H1 (cell line): ENCODE data around the gene DKK1. TPM values are rescaled to one million over a fixed set of nuclear protein-coding genes. Genes with fewer than 3 reads are reported as not detected.

Experiments
- CTCF ChIA-PET: fragments of 300-600 bp; sonication (Branson Sonifier 250); formaldehyde crosslinking; loops from one replicate; lab custom pipeline; 2021; ENCODE audit not compliant: partially characterized antibody; lab: Charles Lee
- POLR2A ChIA-PET: fragments of 300-600 bp; sonication (Branson Sonifier 250); formaldehyde crosslinking; loops from one replicate; lab custom pipeline; 2021; ENCODE audit warnings: inconsistent platforms; ENCODE audit not compliant: partially characterized antibody; lab: Charles Lee
- DNase-seq, 2 experiments: peaks; one replicate each; pipeline versions ENCODE4 v3.0.0 to v3.0.0-alpha.2; 2010 to 2022; ENCODE audit warnings: low spot score in 2 of 2, low read depth in 1 of 2, mixed read lengths in 1 of 2
- FAIRE-seq: peaks from 2 replicates; lab custom pipeline; 2011; peaks lifted over from hg19 to GRCh38; lab: Jason Lieb, UNC
- H2AFZ ChIP-seq: 2 replicates; pipeline ENCODE4 v1.8.1; 2012; ENCODE audit warnings: low read length, inconsistent platforms
- H2AK5ac ChIP-seq: 2 replicates; pipeline ENCODE4 v1.6.1; 2013; ENCODE audit warnings: low read depth, low read length
- H2BK120ac ChIP-seq: replicated peaks from 2 replicates; pipeline ENCODE3; 2013; ENCODE audit warnings: low read depth, low read length, inconsistent platforms
- H2BK12ac ChIP-seq: 2 replicates; pipeline ENCODE4 v1.6.1; 2013; ENCODE audit warnings: low read depth, low read length
- H2BK15ac ChIP-seq: 2 replicates; pipeline ENCODE4 v1.6.1; 2013; ENCODE audit warnings: low read length
- H2BK20ac ChIP-seq: 2 replicates; pipeline ENCODE4 v1.6.1; 2013; ENCODE audit warnings: low read length
- H2BK5ac ChIP-seq: 2 replicates; pipeline ENCODE4 v1.6.1; 2013; ENCODE audit warnings: low read depth, low read length
- H3K14ac ChIP-seq: 2 replicates; pipeline ENCODE4 v1.6.1; 2013; ENCODE audit warnings: inconsistent platforms; ENCODE audit not compliant: insufficient read length
- H3K18ac ChIP-seq: 2 replicates; pipeline ENCODE4 v1.6.1; 2013; ENCODE audit warnings: low read length; ENCODE audit errors: extremely low read depth
- H3K23ac ChIP-seq: 2 replicates; pipeline ENCODE4 v1.6.1; 2013; ENCODE audit warnings: inconsistent platforms; ENCODE audit not compliant: insufficient read length
- H3K23me2 ChIP-seq: 2 replicates; pipeline ENCODE4 v1.6.1; 2013; ENCODE audit warnings: low read depth, low read length
- H3K27ac ChIP-seq: 2 replicates; pipeline ENCODE4 v1.6.1; 2011; ENCODE audit warnings: low read depth, low read length, inconsistent platforms
- H3K27me3 ChIP-seq, 4 experiments: replicated peaks in 1 of 4; 1 replicate in 1 of 4; 2 replicates in 3 of 4; pipeline versions ENCODE4 v1.6.1 to v1.8.1; 2011 to 2013; ENCODE audit warnings: low read length in 3 of 4, mild to moderate bottlenecking in 3 of 4, inconsistent platforms in 2 of 4, mixed read lengths in 2 of 4, moderate library complexity in 1 of 4; ENCODE audit not compliant: control insufficient read depth in 3 of 4, insufficient read depth in 3 of 4; ENCODE audit errors: extremely low read depth in 1 of 4
- H3K36me3 ChIP-seq, 4 experiments: 2 replicates each; pipeline versions ENCODE4 v1.6.1 to v1.8.1; 2011 to 2013; ENCODE audit warnings: mild to moderate bottlenecking in 4 of 4, low read length in 3 of 4, moderate library complexity in 2 of 4, control low read depth in 1 of 4, inconsistent platforms in 1 of 4; ENCODE audit not compliant: insufficient read depth in 4 of 4, control insufficient read depth in 2 of 4
- H3K4ac ChIP-seq: replicated peaks from 2 replicates; pipeline ENCODE3; 2013; ENCODE audit warnings: low read length, low read depth, mixed read lengths, inconsistent platforms; ENCODE audit not compliant: insufficient read length
- H3K4me1 ChIP-seq, 4 experiments: replicated peaks in 1 of 4; 1 replicate in 1 of 4; 2 replicates in 3 of 4; pipeline versions ENCODE4 v1.6.1 to v1.8.1; 2011 to 2013; ENCODE audit warnings: low read length in 3 of 4, inconsistent platforms in 2 of 4, mixed read lengths in 1 of 4; ENCODE audit not compliant: insufficient read depth in 4 of 4, control insufficient read depth in 3 of 4
- H3K4me2 ChIP-seq, 2 experiments: 2 replicates each; pipeline versions ENCODE4 v1.6.1 to v1.8.1; 2011 to 2013; ENCODE audit warnings: low read depth in 2 of 2, low read length in 2 of 2, control low read depth in 1 of 2, inconsistent platforms in 1 of 2, mild to moderate bottlenecking in 1 of 2; ENCODE audit not compliant: insufficient read depth in 1 of 2
- H3K4me3 ChIP-seq, 4 experiments: fragments of 200-600, 300-600 bp in 1 of 4; sonication (generic), shearing (Covaris generic), sonication (Bioruptor Twin) in 1 of 4; 2 replicates each; pipeline versions ENCODE4 v1.5.1 to v1.8.1; 2011 to 2016; ENCODE audit warnings: low read length in 4 of 4, low read depth in 3 of 4, control low read depth in 2 of 4, inconsistent platforms in 2 of 4, mild to moderate bottlenecking in 2 of 4, mixed read lengths in 1 of 4, moderate library complexity in 1 of 4; ENCODE audit not compliant: insufficient read depth in 2 of 4; ENCODE audit errors: extremely low read depth in 1 of 4
- H3K56ac ChIP-seq: replicated peaks from 2 replicates; pipeline ENCODE3; 2013; ENCODE audit warnings: low read depth, mild to moderate bottlenecking, mixed read lengths, low read length, inconsistent platforms; ENCODE audit not compliant: insufficient read length
- H3K79me1 ChIP-seq: 2 replicates; pipeline ENCODE4 v1.6.1; 2013; ENCODE audit warnings: low read depth, low read length, control low read depth
- H3K79me2 ChIP-seq, 2 experiments: 2 replicates each; pipeline versions ENCODE4 v1.6.1 to v1.8.1; 2012 to 2013; ENCODE audit warnings: low read length in 2 of 2, mild to moderate bottlenecking in 2 of 2, inconsistent platforms in 1 of 2; ENCODE audit not compliant: insufficient read depth in 2 of 2, control insufficient read depth in 1 of 2
- H3K9ac ChIP-seq, 4 experiments: replicated peaks in 1 of 4; 1 replicate in 1 of 4; 2 replicates in 3 of 4; pipeline versions ENCODE4 v1.6.1 to v1.8.1; 2011 to 2013; ENCODE audit warnings: low read depth in 3 of 4, low read length in 3 of 4, control low read depth in 2 of 4, mild to moderate bottlenecking in 2 of 4, moderate library complexity in 2 of 4, inconsistent platforms in 1 of 4; ENCODE audit errors: extremely low read depth in 1 of 4
- H3K9me3 ChIP-seq, 2 experiments: 2 replicates each; pipeline versions ENCODE4 v1.6.1 to v1.8.1; 2012 to 2013; ENCODE audit warnings: mild to moderate bottlenecking in 2 of 2, moderate library complexity in 2 of 2, control low read depth in 1 of 2, inconsistent platforms in 1 of 2, low read depth in 1 of 2, low read length in 1 of 2, mixed read lengths in 1 of 2; ENCODE audit not compliant: insufficient read depth in 2 of 2
- H4K20me1 ChIP-seq, 2 experiments: replicated peaks in 1 of 2; 2 replicates each; pipeline versions ENCODE3 to v1.8.1; 2011 to 2013; ENCODE audit warnings: inconsistent platforms in 2 of 2, low read length in 2 of 2, mild to moderate bottlenecking in 1 of 2; ENCODE audit not compliant: insufficient read depth in 2 of 2, control insufficient read depth in 1 of 2
- H4K5ac ChIP-seq: 2 replicates; pipeline ENCODE4 v1.6.1; 2013; ENCODE audit warnings: low read length, low read depth, mixed read lengths, inconsistent platforms; ENCODE audit not compliant: insufficient read length
- H4K8ac ChIP-seq: 2 replicates; pipeline ENCODE4 v1.8.0; 2013; ENCODE audit warnings: mild to moderate bottlenecking, moderate library complexity, low read length, inconsistent platforms; ENCODE audit not compliant: insufficient read depth; ENCODE audit errors: extremely low read depth
- H4K91ac ChIP-seq: replicated peaks from 2 replicates; pipeline ENCODE3; 2013; ENCODE audit warnings: low read length, mixed read lengths, inconsistent platforms; ENCODE audit not compliant: insufficient read length
- WGBS, 2 experiments: shearing (Covaris generic) in 1 of 2; methylation state at CpG; one replicate each; pipeline versions ENCODE4 v1.1.6 to v1.1.7; 2013 to 2015; ENCODE audit warnings: low lambda C conversion rate in 2 of 2, mixed read lengths in 2 of 2, inconsistent platforms in 1 of 2, low coverage in 1 of 2, missing lambda C conversion rate in 1 of 2; ENCODE audit not compliant: insufficient replicate concordance in 2 of 2, insufficient coverage in 1 of 2, insufficient read length in 1 of 2; ENCODE audit errors: extremely low coverage in 1 of 2, missing lambda C conversion rate in 1 of 2; 5-methylcytosine and 5-hydroxymethylcytosine counted together
- polyA plus RNA-seq, 7 experiments: library from polyadenylated mRNA; depleted of rRNA in 3 of 7; stranded (reverse) in 5 of 7; unstranded in 2 of 7; fragments of >200 nt in 5 of 7; fragments of 200-250 nt in 2 of 7; gene quantifications; 1 replicate in 5 of 7; 2 replicates in 1 of 7; 4 replicates in 1 of 7; pipeline versions ENCODE4 v1.2.1 to v1.2.3, GENCODE V29; 2011 to 2013; ENCODE audit warnings: missing spikeins in 2 of 7, mixed read lengths in 2 of 7
- total RNA-seq: library from RNA; stranded (reverse); fragmentation: NEBNext Ultra II Directional; extraction: Animal tissue kit (Norgen Biotek cat#: 25700); gene quantifications from 2 replicates; pipeline ENCODE4 v1.2.1, GENCODE V29; 2021

The DKK1 gene
- total and polyA plus RNA-seq, 2 of the 8 experiments (the other 6 are each of a cell fraction or from before 2014, with no cell fraction given) = 0.36 to 0.61 TPM

DNA sequence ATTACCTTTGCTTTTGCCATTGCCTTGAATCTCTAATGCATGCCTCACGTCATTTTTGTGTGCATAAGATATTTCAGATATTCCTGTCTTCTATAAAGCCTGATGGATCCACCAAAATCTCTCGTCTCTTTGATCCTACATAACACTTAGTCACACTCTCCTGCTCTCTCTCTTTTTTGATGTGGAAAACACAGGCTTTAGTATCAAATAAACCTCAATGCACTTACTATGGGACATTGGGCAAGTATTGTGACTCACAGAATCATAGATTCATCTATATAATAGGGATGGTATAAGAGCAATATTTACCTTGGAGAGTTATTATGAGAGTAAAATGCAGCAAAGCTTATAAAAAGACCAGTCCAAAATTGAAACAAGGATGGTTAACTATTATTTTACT lies 39.1 kb downstream of the DKK1 start:
- POLR2A ChIA-PET = no interaction called here
- no peak overlapping the region for H3K4me2 ChIP-seq
- H3K9me3 ChIP-seq = no peaks in the 10 kb centered on the region

More for the DNA sequence above, 39.1 kb downstream of the DKK1 start:
- H3K23ac ChIP-seq = no peak overlapping the region
- H2BK120ac ChIP-seq = no peak overlapping the region
- H2BK15ac ChIP-seq = no peak overlapping the region
- no peaks in the 10 kb centered on the region for H3K27me3 ChIP-seq
- no peak overlapping the region for H2BK5ac ChIP-seq
- no peak overlapping the region for H3K14ac ChIP-seq
- no peaks in the 10 kb centered on the region; a peak in 1 of 7 replicates for H3K4me1 ChIP-seq
- no peak overlapping the region for H4K5ac ChIP-seq
- no peak overlapping the region for H2AK5ac ChIP-seq
- no peak overlapping the region for H3K27ac ChIP-seq
- no peak overlapping the region for H3K4ac ChIP-seq
- no peaks in the 10 kb centered on the region for H3K79me1 ChIP-seq
- no peak overlapping the region for H2AFZ ChIP-seq
- no peak overlapping the region for H3K9ac ChIP-seq
- WGBS, 2 experiments = 89% methylated on average over 2 of the region's 2 CpGs; no CpG with 5 or more reads in 1 of the 2 experiments
- H4K20me1 ChIP-seq = no peaks in the 10 kb centered on the region
- H3K18ac ChIP-seq = no peak overlapping the region
- H3K23me2 ChIP-seq = no peaks in the 10 kb centered on the region; the same call in 1 of the 2 replicates
- DNase-seq (no peak), FAIRE-seq (no peak)
- CTCF ChIA-PET = interaction anchor here (0.6 kb wide), 1 partner anchor 214 kb away, joined by 3 read pairs; no protein-coding TSS in a partner anchor
- H3K36me3 ChIP-seq = no peaks in the 10 kb centered on the region
- H4K91ac ChIP-seq = no peak overlapping the region
- no peak overlapping the region for H2BK20ac ChIP-seq
- no peak overlapping the region for H4K8ac ChIP-seq
- no peaks in the 10 kb centered on the region for H3K79me2 ChIP-seq
- H3K4me3 ChIP-seq = no peak overlapping the region
- H2BK12ac ChIP-seq = no peak overlapping the region
- no peak overlapping the region for H3K56ac ChIP-seq
